HepG2 (cell line): ENCODE data around the gene TXNRD2. TPM values are rescaled to one million over a fixed set of nuclear protein-coding genes. Genes with fewer than 3 reads are reported as not detected.

Experiments used
- ATAC-seq: fragments of 200-7000 bp; cut with Tn5 transposase; 3 replicates; pipeline ENCODE4 v1.9.1; 2020; ENCODE audit warnings: mild to moderate bottlenecking, moderate library complexity
- BruUV-seq: library from RNA; stranded (reverse); fragments of 400-500 nt; replicated peaks from 2 replicates; lab custom pipeline; 2021; lab: Mats Ljungman, UMichigan
- CTCF ChIA-PET: fragments of 300-600 bp; formaldehyde crosslinking; extraction: SDS; loops from one replicate; lab custom pipeline; 2021; ENCODE audit warnings: low total read pairs, inconsistent platforms, low intra/inter-chr PET ratio; lab: Yijun Ruan, JAX
- POLR2A ChIA-PET: fragments of 350-600 bp; sonication (Branson Sonifier 250); formaldehyde crosslinking; loops from one replicate; lab custom pipeline; 2020; ENCODE audit warnings: antibody characterized with exemption, inconsistent platforms; lab: Yijun Ruan, JAX
- DNase-seq: peaks from one replicate; pipeline ENCODE4 v3.0.0-alpha.2; 2015; ENCODE audit warnings: low spot score
- FAIRE-seq: peaks from 3 replicates; lab custom pipeline; 2011; peaks lifted over from hg19 to GRCh38; lab: Jason Lieb, UNC
- H2AFZ ChIP-seq: one replicate; pipeline ENCODE4 v1.6.1; 2011; ENCODE audit warnings: low read length, inconsistent platforms
- H3K27ac ChIP-seq: fragments of 300-600 bp; 3 replicates; pipeline ENCODE4 v1.8.0; 2011; ENCODE audit warnings: mixed run types, mild to moderate bottlenecking, mixed read lengths, low read length, inconsistent platforms; ENCODE audit not compliant: insufficient read depth; ENCODE audit errors: extremely low read length
- H3K27me3 ChIP-seq, 2 experiments: fragments of 200-600 bp in 1 of 2; 2 replicates in 1 of 2; 3 replicates in 1 of 2; pipeline versions ENCODE4 v1.6.0 to v1.8.0; 2011; ENCODE audit warnings: low read length in 2 of 2, mild to moderate bottlenecking in 2 of 2, moderate library complexity in 2 of 2, inconsistent platforms in 1 of 2; ENCODE audit not compliant: insufficient read depth in 2 of 2, control insufficient read depth in 1 of 2
- H3K36me3 ChIP-seq, 2 experiments: fragments of 200-600 bp in 1 of 2; replicated peaks in 1 of 2; 2 replicates in 1 of 2; 3 replicates in 1 of 2; pipeline versions ENCODE4 v1.5.1 to v1.8.0; 2011; ENCODE audit warnings: low read length in 2 of 2, inconsistent platforms in 1 of 2; ENCODE audit not compliant: insufficient read depth in 2 of 2, control insufficient read depth in 1 of 2
- H3K4me1 ChIP-seq: 2 replicates; pipeline ENCODE4 v1.5.1; 2012; ENCODE audit warnings: low read length, inconsistent platforms; ENCODE audit not compliant: insufficient read depth
- H3K4me2 ChIP-seq: 2 replicates; pipeline ENCODE4 v1.6.0; 2011; ENCODE audit warnings: low read depth, low read length, inconsistent platforms
- H3K4me3 ChIP-seq, 3 experiments: fragments of 200-600 bp in 1 of 3; sonication (generic), shearing (Covaris generic) in 1 of 3; replicated peaks in 1 of 3; 2 replicates each; pipeline ENCODE4 v1.5.1; 2011 to 2016; ENCODE audit warnings: low read length in 3 of 3, inconsistent platforms in 2 of 3, low read depth in 2 of 3, mild to moderate bottlenecking in 2 of 3, control low read depth in 1 of 3, mixed read lengths in 1 of 3; ENCODE audit not compliant: insufficient read depth in 1 of 3
- H3K79me2 ChIP-seq: one replicate; pipeline ENCODE4 v1.6.1; 2011; ENCODE audit warnings: low read length, inconsistent platforms; ENCODE audit not compliant: insufficient read depth
- H3K9ac ChIP-seq: 2 replicates; pipeline ENCODE4 v1.6.0; 2011; ENCODE audit warnings: mild to moderate bottlenecking, low read depth, low read length, inconsistent platforms; ENCODE audit not compliant: insufficient read depth
- H3K9me3 ChIP-seq: 2 replicates; pipeline ENCODE4 v1.5.1; 2012; ENCODE audit warnings: mild to moderate bottlenecking, low read length
- H4K20me1 ChIP-seq: 2 replicates; pipeline ENCODE4 v1.6.0; 2011; ENCODE audit warnings: inconsistent platforms, mild to moderate bottlenecking, low read length, moderate library complexity; ENCODE audit not compliant: insufficient read depth
- FOSL1 ChIP-seq: sonication (generic); formaldehyde crosslinking; IDR thresholded peaks from 2 replicates; pipeline ENCODE4 v1.9.0; 2021; ENCODE audit warnings: missing genetic modification reagents, borderline replicate concordance
- FOSL2 ChIP-seq: sonication (generic); formaldehyde crosslinking; IDR thresholded peaks from 2 replicates; pipeline ENCODE4 v1.4.0; 2020; ENCODE audit warnings: missing genetic modification reagents
- FOXK1 ChIP-seq: sonication (generic); formaldehyde crosslinking; IDR thresholded peaks from 2 replicates; pipeline ENCODE4 v1.4.0; 2020; ENCODE audit warnings: low read depth, missing genetic modification reagents, borderline replicate concordance
- GABPB1 ChIP-seq: IDR thresholded peaks from 2 replicates; pipeline ENCODE4 v1.6.1; 2016; ENCODE audit warnings: mild to moderate bottlenecking, missing genetic modification reagents, moderate library complexity, missing compliant biosample characterization
- GZF1 ChIP-seq: sonication (generic); formaldehyde crosslinking; IDR thresholded peaks from 2 replicates; pipeline ENCODE4 v1.5.1; 2020; ENCODE audit warnings: mild to moderate bottlenecking, missing genetic modification reagents
- KAT7 ChIP-seq: IDR thresholded peaks from 2 replicates; pipeline ENCODE4 v1.6.1; 2018; ENCODE audit warnings: borderline replicate concordance, missing compliant biosample characterization
- RXRA ChIP-seq: sonication (generic); formaldehyde crosslinking; IDR thresholded peaks from 2 replicates; pipeline ENCODE4 v1.5.1; 2020; ENCODE audit warnings: missing genetic modification reagents
- SAFB2 ChIP-seq: sonication (generic); formaldehyde crosslinking; IDR thresholded peaks from 2 replicates; pipeline ENCODE4 v1.5.1; 2020; ENCODE audit warnings: missing genetic modification reagents, low read depth, mild to moderate bottlenecking, borderline replicate concordance
- TBX3 ChIP-seq: fragments of 450-650 bp; IDR thresholded peaks from 2 replicates; pipeline ENCODE4 v1.6.1; 2017; ENCODE audit warnings: antibody characterized with exemption, mild to moderate bottlenecking, inconsistent platforms, borderline replicate concordance
- XBP1 ChIP-seq: sonication (generic); formaldehyde crosslinking; IDR thresholded peaks from 2 replicates; pipeline ENCODE4 v1.5.0; 2020; ENCODE audit warnings: missing genetic modification reagents
- WGBS: methylation state at CpG from one replicate; pipeline ENCODE4 v1.1.6; 2017; ENCODE audit warnings: low lambda C conversion rate; 5-methylcytosine and 5-hydroxymethylcytosine counted together
- in situ Hi-C: cut with HindIII; loops from 2 replicates; pipeline ENCODE4 v1.10.0; 2017; ENCODE audit warnings: low pct_unique_long_range_greater_than_20kb; ENCODE audit not compliant: extremely low pct_ligation_motif_present
- intact Hi-C: fragments of 100-400 bp; cut with micrococcal nuclease; formaldehyde crosslinking; loops from one replicate; pipeline ENCODE4 v1.10.0; 2022; ENCODE audit not compliant: unreplicated experiment
- polyA plus RNA-seq, 8 experiments: library from polyadenylated mRNA; depleted of rRNA in 3 of 8; stranded (reverse) in 7 of 8; unstranded in 1 of 8; fragments of >200 nt; fragmentation: Illumina TruSeq in 4 of 8; extraction: Trizol in 4 of 8; gene quantifications; 2 replicates each; pipeline versions ENCODE4 v1.2.1 to v1.2.3, GENCODE V29; 2011 to 2016; ENCODE audit warnings: low read depth in 4 of 8, missing spikeins in 1 of 8, mixed read lengths in 1 of 8; ENCODE audit not compliant: insufficient read depth in 1 of 8
- total RNA-seq, 5 experiments: library from RNA; depleted of rRNA; stranded (reverse); fragments of >200 nt; fragmentation: Illumina TruSeq; extraction: Trizol; gene quantifications; 2 replicates each; pipeline ENCODE4 v1.2.3, GENCODE V29; 2016; ENCODE audit warnings: low read depth in 1 of 5
- TF ChIP-seq, protein P1 (sequence below): sonication (generic); formaldehyde crosslinking; IDR thresholded peaks from 2 replicates; pipeline ENCODE4 v1.4.0; 2020; ENCODE audit warnings: missing genetic modification reagents
- TF ChIP-seq, protein P2 (sequence below): sonication (generic); formaldehyde crosslinking; IDR thresholded peaks from 2 replicates; pipeline ENCODE4 v1.5.1; 2020; ENCODE audit warnings: missing genetic modification reagents, mild to moderate bottlenecking, borderline replicate concordance

TXNRD2 gene
- total and polyA plus RNA-seq, 2 of the 13 experiments (the other 11 are each of a cell fraction or from before 2014, with no cell fraction given): 17.5 to 18.6 TPM

GRCh38 chr22:19859861-19860510 is 81.6 kb downstream of the TXNRD2 start:
- BruUV-seq: no TSS peak

More at GRCh38 chr22:19859861-19860510, 81.6 kb downstream of the TXNRD2 start:
- CTCF ChIA-PET: no interaction called here
- TF ChIP-seq, protein P1, sequence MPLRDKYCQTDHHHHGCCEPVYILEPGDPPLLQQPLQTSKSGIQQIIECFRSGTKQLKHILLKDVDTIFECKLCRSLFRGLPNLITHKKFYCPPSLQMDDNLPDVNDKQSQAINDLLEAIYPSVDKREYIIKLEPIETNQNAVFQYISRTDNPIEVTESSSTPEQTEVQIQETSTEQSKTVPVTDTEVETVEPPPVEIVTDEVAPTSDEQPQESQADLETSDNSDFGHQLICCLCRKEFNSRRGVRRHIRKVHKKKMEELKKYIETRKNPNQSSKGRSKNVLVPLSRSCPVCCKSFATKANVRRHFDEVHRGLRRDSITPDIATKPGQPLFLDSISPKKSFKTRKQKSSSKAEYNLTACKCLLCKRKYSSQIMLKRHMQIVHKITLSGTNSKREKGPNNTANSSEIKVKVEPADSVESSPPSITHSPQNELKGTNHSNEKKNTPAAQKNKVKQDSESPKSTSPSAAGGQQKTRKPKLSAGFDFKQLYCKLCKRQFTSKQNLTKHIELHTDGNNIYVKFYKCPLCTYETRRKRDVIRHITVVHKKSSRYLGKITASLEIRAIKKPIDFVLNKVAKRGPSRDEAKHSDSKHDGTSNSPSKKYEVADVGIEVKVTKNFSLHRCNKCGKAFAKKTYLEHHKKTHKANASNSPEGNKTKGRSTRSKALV (CRISPR knock-in tag): no peak
- no peak for TF ChIP-seq XBP1
- TF ChIP-seq RXRA (CRISPR knock-in tag): no peak
- no peak for TF ChIP-seq GZF1 (CRISPR knock-in tag)
- TF ChIP-seq FOSL2: no peak
- no peak for TF ChIP-seq SAFB2
- no peak for TF ChIP-seq FOXK1 (CRISPR knock-in tag)
- TF ChIP-seq, protein P2, sequence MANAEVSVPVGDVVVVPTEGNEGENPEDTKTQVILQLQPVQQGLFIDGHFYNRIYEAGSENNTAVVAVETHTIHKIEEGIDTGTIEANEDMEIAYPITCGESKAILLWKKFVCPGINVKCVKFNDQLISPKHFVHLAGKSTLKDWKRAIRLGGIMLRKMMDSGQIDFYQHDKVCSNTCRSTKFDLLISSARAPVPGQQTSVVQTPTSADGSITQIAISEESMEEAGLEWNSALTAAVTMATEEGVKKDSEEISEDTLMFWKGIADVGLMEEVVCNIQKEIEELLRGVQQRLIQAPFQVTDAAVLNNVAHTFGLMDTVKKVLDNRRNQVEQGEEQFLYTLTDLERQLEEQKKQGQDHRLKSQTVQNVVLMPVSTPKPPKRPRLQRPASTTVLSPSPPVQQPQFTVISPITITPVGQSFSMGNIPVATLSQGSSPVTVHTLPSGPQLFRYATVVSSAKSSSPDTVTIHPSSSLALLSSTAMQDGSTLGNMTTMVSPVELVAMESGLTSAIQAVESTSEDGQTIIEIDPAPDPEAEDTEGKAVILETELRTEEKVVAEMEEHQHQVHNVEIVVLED (CRISPR knock-in tag): no peak
- TF ChIP-seq GABPB1 (CRISPR knock-in tag): no peak
- no peak for TF ChIP-seq FOSL1 (CRISPR knock-in tag)
- TF ChIP-seq TBX3: no peak
- no peak for TF ChIP-seq KAT7 (CRISPR knock-in tag)
- no peak for DNase-seq
- ATAC-seq: no peak
- WGBS: 92% methylated on average over 8 of the region's 8 CpGs
- no peak for FAIRE-seq
- peaks cover 6% of the 10 kb centered on the region for H3K79me2 ChIP-seq
- no peak overlapping the region for H2AFZ ChIP-seq
- intact Hi-C loops: no loop called here
- H3K27me3 ChIP-seq: no peaks in the 10 kb centered on the region; a peak in 2 of 5 replicates
- H3K4me1 ChIP-seq: peaks cover 18% of the 10 kb centered on the region
- H3K4me3 ChIP-seq: no peak overlapping the region
- H3K4me2 ChIP-seq: no peak overlapping the region
- no peaks in the 10 kb centered on the region for H4K20me1 ChIP-seq
- H3K27ac ChIP-seq: no peak overlapping the region
- H3K36me3 ChIP-seq: no peaks in the 10 kb centered on the region
- in situ Hi-C loops: no loop called here
- no peak overlapping the region for H3K9ac ChIP-seq
- POLR2A ChIA-PET: no interaction called here
- no peaks in the 10 kb centered on the region for H3K9me3 ChIP-seq
